ENCODE data around the gene ESPL1.

Gene ESPL1

DNA sequence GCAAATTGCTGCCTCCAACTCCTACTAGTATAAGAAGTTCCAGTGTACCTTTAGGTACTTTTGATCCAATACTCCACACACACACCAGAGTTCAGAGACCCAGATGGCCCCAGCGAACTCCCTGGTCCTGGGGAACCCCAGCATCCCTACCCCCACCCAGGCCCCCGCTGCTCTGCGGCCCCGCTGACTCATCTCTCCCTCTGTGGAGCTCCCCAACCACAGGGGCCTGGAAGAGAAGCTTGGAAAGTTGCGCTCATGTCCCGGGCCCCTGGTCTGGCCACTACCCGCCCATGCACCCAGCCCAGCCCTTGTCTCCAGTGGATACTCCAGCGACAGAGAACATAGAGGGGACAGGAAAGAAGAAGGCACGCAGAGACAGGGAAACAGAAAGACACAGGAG is 72.3 kb downstream of the ESPL1 start:
- ChIA-PET POLR2A (no interaction called here), CTCF (interaction anchor here (0.9 to 2.0 kb wide), 7 partner anchors 10 to 75 kb away, joined by 3 to 11 read pairs (median 4); partner anchors contain the start of gene AAAS)
- no peak for DNase-seq (ENCODE audit: extremely low spot score)

More for the DNA sequence above, 72.3 kb downstream of the ESPL1 start:
- TF ChIP-seq, protein P1, sequence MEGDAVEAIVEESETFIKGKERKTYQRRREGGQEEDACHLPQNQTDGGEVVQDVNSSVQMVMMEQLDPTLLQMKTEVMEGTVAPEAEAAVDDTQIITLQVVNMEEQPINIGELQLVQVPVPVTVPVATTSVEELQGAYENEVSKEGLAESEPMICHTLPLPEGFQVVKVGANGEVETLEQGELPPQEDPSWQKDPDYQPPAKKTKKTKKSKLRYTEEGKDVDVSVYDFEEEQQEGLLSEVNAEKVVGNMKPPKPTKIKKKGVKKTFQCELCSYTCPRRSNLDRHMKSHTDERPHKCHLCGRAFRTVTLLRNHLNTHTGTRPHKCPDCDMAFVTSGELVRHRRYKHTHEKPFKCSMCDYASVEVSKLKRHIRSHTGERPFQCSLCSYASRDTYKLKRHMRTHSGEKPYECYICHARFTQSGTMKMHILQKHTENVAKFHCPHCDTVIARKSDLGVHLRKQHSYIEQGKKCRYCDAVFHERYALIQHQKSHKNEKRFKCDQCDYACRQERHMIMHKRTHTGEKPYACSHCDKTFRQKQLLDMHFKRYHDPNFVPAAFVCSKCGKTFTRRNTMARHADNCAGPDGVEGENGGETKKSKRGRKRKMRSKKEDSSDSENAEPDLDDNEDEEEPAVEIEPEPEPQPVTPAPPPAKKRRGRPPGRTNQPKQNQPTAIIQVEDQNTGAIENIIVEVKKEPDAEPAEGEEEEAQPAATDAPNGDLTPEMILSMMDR (IDR thresholded peaks at IDR 0.05; ENCODE audit: control extremely low read depth, extremely low read depth, low read depth, missing control alignments): no peak
